SK-N-SH (cell line): Measurements from ENCODE around the gene RNF150. TPM values are rescaled to one million over a fixed set of nuclear protein-coding genes. Genes with fewer than 3 reads are reported as not detected.

Experiments
- CTCF ChIA-PET: fragments of 300-600, 350-600 bp; formaldehyde crosslinking; extraction: SDS; loops from one replicate; lab custom pipeline; 2021; lab: Yijun Ruan, JAX
- POLR2A ChIA-PET: fragments of 350-600 bp; sonication (Branson Sonifier 250); formaldehyde crosslinking; extraction: SDS; loops from one replicate; lab custom pipeline; 2020; ENCODE audit warnings: antibody characterized with exemption, inconsistent platforms; lab: Yijun Ruan, JAX
- DNase-seq: peaks from one replicate; pipeline ENCODE4 v3.0.0; 2012
- H2AFZ ChIP-seq: fragments of 200-600 bp; sonication (generic); 2 replicates; pipeline ENCODE4 v1.8.1; 2016; ENCODE audit warnings: antibody characterized with exemption, mild to moderate bottlenecking, low read depth
- H3F3A ChIP-seq: fragments of 200-600 bp; sonication (generic); replicated peaks from 2 replicates; pipeline ENCODE3; 2016; ENCODE audit warnings: antibody characterized with exemption, mild to moderate bottlenecking; ENCODE audit not compliant: insufficient read depth
- H3K27ac ChIP-seq, 2 experiments: fragments of 200-500 bp in 1 of 2; fragments of 200-600 bp in 1 of 2; sonication (Bioruptor generic) in 1 of 2; sonication (generic), shearing (Covaris generic) in 1 of 2; 2 replicates each; pipeline versions ENCODE4 v1.5.1 to v1.6.1; 2014 to 2016; ENCODE audit warnings: low read depth in 2 of 2, inconsistent platforms in 1 of 2, low read length in 1 of 2, mild to moderate bottlenecking in 1 of 2, mixed read lengths in 1 of 2
- H3K27me3 ChIP-seq: fragments of 200-600 bp; sonication (generic), shearing (Covaris generic); 2 replicates; pipeline ENCODE4 v1.6.1; 2016; ENCODE audit warnings: mixed run types; ENCODE audit not compliant: insufficient read depth
- H3K36me3 ChIP-seq, 2 experiments: fragments of 200-500 bp in 1 of 2; fragments of 200-600 bp in 1 of 2; sonication (Bioruptor generic) in 1 of 2; sonication (generic) in 1 of 2; replicated peaks in 1 of 2; 2 replicates each; pipeline versions ENCODE3 to v1.5.1; 2014 to 2016; ENCODE audit warnings: low read length in 1 of 2, mild to moderate bottlenecking in 1 of 2; ENCODE audit not compliant: insufficient read depth in 2 of 2, control insufficient read depth in 1 of 2
- H3K4me1 ChIP-seq, 2 experiments: fragments of 200-500 bp in 1 of 2; fragments of 200-600 bp in 1 of 2; sonication (Bioruptor generic) in 1 of 2; sonication (generic), shearing (Covaris generic) in 1 of 2; 2 replicates each; pipeline versions ENCODE4 v1.5.1 to v1.6.1; 2014 to 2016; ENCODE audit warnings: low read depth in 1 of 2, low read length in 1 of 2, mixed run types in 1 of 2; ENCODE audit not compliant: insufficient read depth in 2 of 2, control insufficient read depth in 1 of 2
- H3K4me2 ChIP-seq: fragments of 200-600 bp; sonication (generic), shearing (Covaris generic); 2 replicates; pipeline ENCODE4 v1.6.1; 2017; ENCODE audit warnings: mixed run types
- H3K4me3 ChIP-seq, 2 experiments: fragments of 200-500 bp in 1 of 2; fragments of 200-600 bp in 1 of 2; sonication (Bioruptor generic) in 1 of 2; sonication (generic), shearing (Covaris generic) in 1 of 2; 2 replicates each; pipeline versions ENCODE4 v1.5.1 to v1.8.1; 2014 to 2016; ENCODE audit warnings: low read depth in 2 of 2, inconsistent platforms in 1 of 2, low read length in 1 of 2, mild to moderate bottlenecking in 1 of 2, mixed read lengths in 1 of 2, moderate library complexity in 1 of 2
- H3K79me2 ChIP-seq: fragments of 200-600 bp; sonication (generic); 2 replicates; pipeline ENCODE4 v1.8.1; 2017; ENCODE audit warnings: mild to moderate bottlenecking; ENCODE audit not compliant: insufficient read depth
- H3K9ac ChIP-seq: fragments of 200-600 bp; sonication (generic); 2 replicates; pipeline ENCODE4 v1.6.1; 2017; ENCODE audit warnings: mixed run types
- H3K9me2 ChIP-seq: fragments of 200-600 bp; sonication (generic); 2 replicates; pipeline ENCODE4 v1.6.1; 2017; ENCODE audit warnings: mixed run types
- H3K9me3 ChIP-seq: fragments of 200-600 bp; sonication (generic); 2 replicates; pipeline ENCODE4 v1.6.1; 2017; ENCODE audit warnings: mixed run types, mild to moderate bottlenecking, moderate library complexity
- H4K20me1 ChIP-seq: fragments of 200-600 bp; sonication (generic); 2 replicates; pipeline ENCODE4 v1.6.1; 2017; ENCODE audit warnings: mild to moderate bottlenecking, mixed run types; ENCODE audit not compliant: insufficient read depth
- ELF1 ChIP-seq: IDR thresholded peaks from 2 replicates; pipeline ENCODE4 v1.4.0; 2012
- EZH2phosphoT487 ChIP-seq: fragments of 200-600 bp; sonication (generic); IDR thresholded peaks from 2 replicates; pipeline ENCODE4 v1.6.1; 2017; ENCODE audit warnings: low read depth, mixed run types, mild to moderate bottlenecking, antibody characterized with exemption, moderate library complexity, borderline replicate concordance
- FOXM1 ChIP-seq: IDR thresholded peaks from 2 replicates; pipeline ENCODE4 v1.4.0; 2012; ENCODE audit warnings: low read depth, mild to moderate bottlenecking
- GABPA ChIP-seq: IDR thresholded peaks from 2 replicates; pipeline ENCODE4 v1.4.0; 2012; ENCODE audit warnings: low read depth, mild to moderate bottlenecking
- MXI1 ChIP-seq: IDR thresholded peaks from 2 replicates; pipeline ENCODE4 v1.6.1; 2012; ENCODE audit warnings: mild to moderate bottlenecking, low read depth, low read length, improper control_type of control experiment
- POLR2AphosphoS5 ChIP-seq: IDR thresholded peaks from 2 replicates; pipeline ENCODE4 v1.6.1; 2012; ENCODE audit warnings: low read depth, low read length
- REST ChIP-seq: IDR thresholded peaks from 2 replicates; pipeline ENCODE4 v1.6.1; 2012; ENCODE audit warnings: mild to moderate bottlenecking, low read depth, low read length, moderate library complexity
- RFX5 ChIP-seq: IDR thresholded peaks from 2 replicates; pipeline ENCODE4 v1.6.1; 2012; ENCODE audit warnings: mild to moderate bottlenecking, improper control_type of control experiment, low read length
- RXRA ChIP-seq: IDR thresholded peaks from 2 replicates; pipeline ENCODE4 v1.4.0; 2012; ENCODE audit warnings: low read depth, mild to moderate bottlenecking, borderline replicate concordance
- SIN3A ChIP-seq: IDR thresholded peaks from 2 replicates; pipeline ENCODE4 v1.6.1; 2012; ENCODE audit warnings: low read depth, mild to moderate bottlenecking, low read length, moderate library complexity, borderline replicate concordance
- SMC3 ChIP-seq: IDR thresholded peaks from 2 replicates; pipeline ENCODE4 v1.6.1; 2012; ENCODE audit warnings: low read depth, low read length, improper control_type of control experiment
- TAF1 ChIP-seq: IDR thresholded peaks from 2 replicates; pipeline ENCODE4 v1.6.1; 2012; ENCODE audit warnings: low read depth, mild to moderate bottlenecking, low read length, moderate library complexity, borderline replicate concordance
- YY1 ChIP-seq: IDR thresholded peaks from 2 replicates; pipeline ENCODE4 v1.4.0; 2012; ENCODE audit warnings: low read depth, mild to moderate bottlenecking
- ZBTB33 ChIP-seq: IDR thresholded peaks from 2 replicates; pipeline ENCODE4 v1.4.0; 2012; ENCODE audit warnings: low read depth, borderline replicate concordance
- WGBS: methylation state at CpG from one replicate; pipeline ENCODE4 v1.1.6; 2017; ENCODE audit warnings: low lambda C conversion rate; 5-methylcytosine and 5-hydroxymethylcytosine counted together
- polyA plus RNA-seq, 3 experiments: library from polyadenylated mRNA; depleted of rRNA; stranded (reverse); fragments of >200 nt; gene quantifications; 2 replicates each; pipeline ENCODE4 v1.2.3, GENCODE V29; 2012
- TF ChIP-seq, protein P1 (sequence below): IDR thresholded peaks from 2 replicates; pipeline ENCODE4; 2012

The RNF150 gene
- polyA plus RNA-seq, 1 of the 3 experiments (the other 2 are of a cell fraction) = 5.8 TPM

DNA sequence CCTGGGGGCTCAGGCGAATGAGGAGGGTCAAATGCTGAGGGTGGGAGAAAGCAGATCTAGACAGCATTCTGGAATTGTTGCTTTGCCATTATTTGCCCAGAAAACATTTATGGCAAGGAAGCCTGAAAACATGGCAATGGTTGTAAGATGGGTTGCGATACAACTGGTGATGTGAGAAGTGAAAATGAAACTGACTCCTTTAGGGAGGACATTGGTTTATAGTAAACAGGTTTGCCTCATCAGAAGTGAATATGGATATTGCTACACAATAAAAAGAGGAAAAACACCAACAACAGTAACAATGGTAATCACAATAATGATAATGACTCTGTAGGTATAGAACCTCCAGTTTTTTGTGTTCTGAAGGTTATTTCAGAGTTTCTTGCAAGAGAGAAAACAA is 270.1 kb downstream of the RNF150 start:
- H3K9ac ChIP-seq = no peak overlapping the region
- H2AFZ ChIP-seq = no peak overlapping the region
- no peak overlapping the region; a peak in 1 of 4 replicates for H3K27ac ChIP-seq
- TF ChIP-seq MXI1 = no peak
- TF ChIP-seq GABPA = no peak
- TF ChIP-seq SMC3 = no peak
- TF ChIP-seq RFX5 = no peak
- no peak for TF ChIP-seq POLR2AphosphoS5
- no peak for TF ChIP-seq TAF1
- TF ChIP-seq EZH2phosphoT487 = no peak
- no peak for TF ChIP-seq ZBTB33
- TF ChIP-seq REST = no peak
- TF ChIP-seq FOXM1 = no peak
- no peak for TF ChIP-seq YY1
- TF ChIP-seq ELF1 = no peak
- no peak for TF ChIP-seq RXRA
- TF ChIP-seq SIN3A = no peak
- TF ChIP-seq, protein P1, sequence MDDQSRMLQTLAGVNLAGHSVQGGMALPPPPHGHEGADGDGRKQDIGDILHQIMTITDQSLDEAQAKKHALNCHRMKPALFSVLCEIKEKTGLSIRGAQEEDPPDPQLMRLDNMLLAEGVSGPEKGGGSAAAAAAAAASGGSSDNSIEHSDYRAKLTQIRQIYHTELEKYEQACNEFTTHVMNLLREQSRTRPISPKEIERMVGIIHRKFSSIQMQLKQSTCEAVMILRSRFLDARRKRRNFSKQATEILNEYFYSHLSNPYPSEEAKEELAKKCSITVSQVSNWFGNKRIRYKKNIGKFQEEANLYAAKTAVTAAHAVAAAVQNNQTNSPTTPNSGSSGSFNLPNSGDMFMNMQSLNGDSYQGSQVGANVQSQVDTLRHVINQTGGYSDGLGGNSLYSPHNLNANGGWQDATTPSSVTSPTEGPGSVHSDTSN = no peak
- no peak overlapping the region for H3K4me2 ChIP-seq
- no peaks in the 10 kb centered on the region for H3F3A ChIP-seq
- H3K4me3 ChIP-seq = no peak overlapping the region
- peaks cover 13 to 49% of the 10 kb centered on the region in 2 experiments for H3K36me3 ChIP-seq
- no peaks in the 10 kb centered on the region for H3K9me3 ChIP-seq
- H3K79me2 ChIP-seq = no peaks in the 10 kb centered on the region
- H3K9me2 ChIP-seq = no peaks in the 10 kb centered on the region
- ChIA-PET POLR2A (interaction anchor here (1.2 kb wide), 1 partner anchor 270 kb away, joined by 6 read pairs; the partner anchor contains the start of gene RNF150), CTCF (interaction anchor here (13.2 kb wide), 1 partner anchor 270 kb away, joined by 217 read pairs; the partner anchor contains the start of gene RNF150)
- H3K4me1 ChIP-seq = peaks cover 0 to 33% of the 10 kb centered on the region in 2 experiments; a peak in 2 of 4 replicates
- 90% methylated on average over 2 of the region's 2 CpGs for WGBS
- DNase-seq = no peak
- no peaks in the 10 kb centered on the region for H3K27me3 ChIP-seq
- H4K20me1 ChIP-seq = no peaks in the 10 kb centered on the region
